Measurements from ENCODE around the gene ITCH.

Gene ITCH

DNA sequence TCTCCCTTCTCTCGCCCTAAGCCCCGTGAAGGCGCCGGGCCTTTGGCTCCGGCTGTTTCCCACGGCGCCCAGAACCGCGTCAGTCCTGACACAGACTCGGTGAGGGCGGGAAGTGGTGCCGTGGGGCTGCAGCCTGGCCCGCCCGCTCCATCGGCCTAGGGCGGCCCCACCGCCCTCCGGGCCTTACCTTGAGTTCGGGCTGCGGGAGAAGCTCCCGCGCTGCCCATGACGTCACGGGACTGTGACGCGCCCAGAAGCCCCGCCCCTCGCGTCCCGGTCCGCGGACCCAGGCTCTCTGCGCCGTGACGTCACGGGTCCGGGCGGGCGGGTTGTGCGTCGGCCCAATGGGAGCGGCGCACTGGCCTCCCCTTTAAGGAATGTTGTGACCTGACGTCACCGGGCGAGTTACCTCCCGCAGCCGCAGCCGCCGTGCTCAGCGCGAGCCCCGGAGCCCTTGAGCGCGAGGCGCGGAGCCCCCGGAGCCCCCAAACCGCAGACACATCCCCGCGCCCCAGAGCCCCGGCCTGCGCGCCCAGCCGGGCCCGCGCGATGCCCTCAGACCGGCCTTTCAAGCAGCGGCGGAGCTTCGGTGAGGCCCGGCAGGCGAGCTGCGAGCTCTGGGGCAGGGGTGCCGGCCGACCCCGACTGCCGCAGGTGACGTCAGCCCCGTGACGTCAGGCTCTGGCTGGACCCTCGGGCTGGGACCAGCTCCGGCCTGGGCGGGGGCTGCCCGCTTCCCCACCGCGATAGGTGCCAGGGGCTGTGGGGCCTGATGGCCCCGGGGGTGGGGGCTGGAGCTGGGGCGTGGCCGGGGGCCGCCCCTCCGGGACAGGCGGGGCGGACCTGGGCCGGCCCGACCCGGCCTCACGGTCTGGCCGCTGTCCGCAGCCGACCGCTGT is 195.5 kb downstream of the ITCH start, which contains the start of gene MAP1LC3A:
MAP1LC3A (plus strand) TSS at position 399 of the 899 bp plus-strand sequence; CDS start at position 550, 151 bp downstream.
- peak; percentile 99 for DNase-seq (ENCODE audit: low spot score)

DNA sequence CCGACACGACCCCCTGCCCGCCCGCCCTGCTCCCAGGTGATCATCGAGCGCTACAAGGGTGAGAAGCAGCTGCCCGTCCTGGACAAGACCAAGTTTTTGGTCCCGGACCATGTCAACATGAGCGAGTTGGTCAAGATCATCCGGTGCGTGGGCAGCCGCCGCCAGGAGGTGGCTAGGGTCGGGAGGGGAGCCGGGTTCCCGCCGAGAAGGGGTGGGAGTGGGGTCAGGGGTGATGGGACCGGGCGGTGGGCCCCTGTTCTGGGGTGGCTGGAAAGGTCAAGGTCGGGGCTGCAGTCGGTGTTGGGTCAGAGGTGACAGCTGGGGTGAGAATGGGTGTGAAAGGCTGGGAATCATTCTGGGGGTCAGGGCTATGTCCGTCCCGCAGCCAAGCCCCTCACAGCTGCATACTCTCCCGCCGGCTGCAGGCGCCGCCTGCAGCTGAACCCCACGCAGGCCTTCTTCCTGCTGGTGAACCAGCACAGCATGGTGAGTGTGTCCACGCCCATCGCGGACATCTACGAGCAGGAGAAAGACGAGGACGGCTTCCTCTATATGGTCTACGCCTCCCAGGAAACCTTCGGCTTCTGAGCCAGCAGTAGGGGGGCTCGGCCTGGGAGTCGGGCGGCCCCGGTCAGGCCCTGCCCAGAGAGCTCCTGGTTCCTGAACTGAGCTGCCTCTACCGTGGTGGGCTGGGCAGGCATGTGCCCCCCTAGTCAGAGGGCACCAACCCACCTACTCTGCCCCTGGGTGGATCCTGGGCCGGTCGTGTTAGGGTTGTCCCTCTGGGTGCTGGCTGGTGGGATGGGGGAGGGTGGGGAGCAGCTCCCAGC is 196.5 kb downstream of the ITCH start:
- DNase-seq (ENCODE audit: low spot score): no peak

DNA sequence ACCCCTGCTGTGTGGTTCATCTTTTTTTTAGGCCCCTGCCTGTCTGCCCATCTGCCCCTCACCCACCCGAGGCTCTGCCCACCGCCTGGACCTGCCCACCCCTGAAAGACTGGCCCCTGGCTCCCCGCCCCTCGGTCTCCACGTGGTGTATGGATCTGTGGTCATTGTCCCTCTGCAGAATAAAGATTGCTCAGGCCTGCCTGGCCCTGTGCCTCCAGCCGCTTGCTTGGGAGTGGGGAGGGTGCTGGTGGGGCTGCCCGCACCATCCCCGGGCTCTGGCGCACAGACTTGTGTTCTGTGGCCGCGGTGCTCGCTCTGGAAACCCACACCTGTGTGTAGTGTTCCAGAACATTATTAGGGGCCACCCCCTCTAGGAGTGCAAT is 197.1 kb downstream of the ITCH start:
- DNase-seq (ENCODE audit: low spot score): no peak

DNA sequence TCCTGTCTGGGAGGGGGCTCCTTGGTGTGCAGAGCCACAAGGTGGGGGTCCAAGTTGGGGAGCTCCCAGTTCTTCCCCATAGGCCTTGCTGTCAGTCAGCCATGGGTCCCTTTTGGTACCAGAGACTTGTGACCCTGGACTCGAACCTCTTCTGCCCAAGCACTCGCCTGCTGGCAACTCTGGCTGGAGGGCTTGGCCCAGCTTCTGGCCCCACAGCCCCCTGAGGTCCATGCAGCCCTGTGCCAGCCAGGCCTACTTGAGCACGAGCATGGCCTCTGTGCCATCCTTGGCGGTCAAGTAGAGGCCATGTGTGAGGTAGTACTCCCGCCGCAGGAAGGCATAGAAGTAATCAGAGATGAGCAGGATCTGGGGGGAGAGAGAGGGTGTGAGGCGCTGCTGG is 197.5 kb downstream of the ITCH start:
- no peak for DNase-seq (ENCODE audit: low spot score)
